Loucy (cell line): ENCODE data around the gene MYDGF.

Experiments used
- CTCF ChIP-seq: fragments of 200-600 bp; sonication (generic); conservative IDR thresholded peaks from 2 replicates; pipeline ENCODE4 v1.5.1; 2014; ENCODE audit warnings: mild to moderate bottlenecking, antibody characterized with exemption, low read length
- EZH2phosphoT487 ChIP-seq: fragments of 200-600 bp; IDR thresholded peaks from 2 replicates; pipeline ENCODE4 v1.6.1; 2018; ENCODE audit warnings: antibody characterized with exemption, mild to moderate bottlenecking, moderate library complexity, borderline replicate concordance

- TF ChIP-seq CTCF (no peak), EZH2phosphoT487 (no peak)
These were observed 38.0 kb upstream of the MYDGF start for GRCh38 chr19:4707956-4708650.
